Chondrocyte (in vitro differentiated cells): Measurements from ENCODE around the gene RPS19. TPM values are rescaled to one million over a fixed set of nuclear protein-coding genes. Genes with fewer than 3 reads are reported as not detected.
"Not testable (repeated sequence)": the region's sequence is repeated elsewhere in the genome, so short reads cannot be mapped to it uniquely, and the experiment has no call there.

Experiments
- DNase-seq: peaks from one replicate; pipeline ENCODE4 v3.0.0; 2021; ENCODE audit warnings: mixed read lengths, low spot score
- H3K27ac Mint-ChIP-seq: one replicate; pipeline ENCODE4 v1.8.0; 2021; ENCODE audit warnings: mild to moderate bottlenecking, moderate library complexity, mixed read lengths; ENCODE audit not compliant: unreplicated experiment
- H3K27me3 Mint-ChIP-seq: 2 replicates; pipeline ENCODE4 v1.8.0; 2021; ENCODE audit warnings: low read depth, mixed read lengths
- H3K36me3 Mint-ChIP-seq: 2 replicates; pipeline ENCODE4 v1.8.0; 2021; ENCODE audit warnings: low read depth, mixed read lengths
- H3K4me1 Mint-ChIP-seq: 2 replicates; pipeline ENCODE4 v1.8.0; 2021; ENCODE audit warnings: low read depth, mild to moderate bottlenecking, mixed read lengths
- H3K4me3 Mint-ChIP-seq: one replicate; pipeline ENCODE4 v1.8.0; 2021; ENCODE audit warnings: mild to moderate bottlenecking, moderate library complexity, mixed read lengths; ENCODE audit not compliant: unreplicated experiment
- H3K9me3 Mint-ChIP-seq: 2 replicates; pipeline ENCODE4 v1.8.0; 2021; ENCODE audit warnings: low read depth, mixed read lengths
- CTCF ChIP-seq: fragments of 200-600 bp; sonication (generic); IDR thresholded peaks from 2 replicates; pipeline ENCODE4 v1.5.0; 2021; ENCODE audit warnings: antibody characterized with exemption, mild to moderate bottlenecking, moderate library complexity
- total RNA-seq: library from RNA; stranded (reverse); gene quantifications from 3 replicates; pipeline ENCODE4 v1.2.1, GENCODE V29; 2021

Gene RPS19
- total RNA-seq, 1 donor from 2014 or later = 1,457 TPM

- DNase-seq = no peak
- Mint-ChIP-seq H3K27me3 (no peaks in the 10 kb centered on the region), H3K36me3 (peaks cover 22% of the 10 kb centered on the region), H3K4me1 (peaks cover 2% of the 10 kb centered on the region), H3K27ac (peak overlapping the region; percentile 2), H3K9me3 (no peaks in the 10 kb centered on the region), H3K4me3 (no peak overlapping the region)
- TF ChIP-seq CTCF = peak; percentile 79
Measured at GRCh38 chr19:41872775-41873647, 13.0 kb downstream of the RPS19 start.

GRCh38 chr19:41875973-41876372 lies 15.9 kb downstream of the RPS19 start:
- H3K36me3 Mint-ChIP-seq, H3K27ac Mint-ChIP-seq, H3K27me3 Mint-ChIP-seq, H3K4me1 Mint-ChIP-seq, DNase-seq, H3K9me3 Mint-ChIP-seq, H3K4me3 Mint-ChIP-seq: not testable (repeated sequence)

- no peak for TF ChIP-seq CTCF
- DNase-seq = no peak
- Mint-ChIP-seq H3K4me3 (no peak within 1 kb of the TSS), H3K27ac (no peak within 1 kb of the TSS), H3K9me3 (no peaks in the 10 kb centered on the region), H3K27me3 (no peaks in the 10 kb centered on the region), H3K36me3 (no peaks in the 10 kb centered on the region), H3K4me1 (peaks cover under 1% of the 10 kb centered on the region)
Measured at GRCh38 chr19:41876847-41877832, 17.1 kb downstream of the RPS19 start, which contains the start of gene CD79A. CD79A (plus strand) TSS chr19:41877279; CDS start chr19:41877305, 26 bp downstream.

GRCh38 chr19:41877916-41878905 lies 18.2 kb downstream of the RPS19 start:
- Mint-ChIP-seq H3K27ac (no peak overlapping the region), H3K27me3 (no peaks in the 10 kb centered on the region), H3K4me3 (no peak overlapping the region), H3K9me3 (no peaks in the 10 kb centered on the region), H3K4me1 (peaks cover 6% of the 10 kb centered on the region), H3K36me3 (no peaks in the 10 kb centered on the region)
- DNase-seq = no peak
- no peak for TF ChIP-seq CTCF

GRCh38 chr19:41879080-41879479 lies 19.0 kb downstream of the RPS19 start:
- H3K36me3 Mint-ChIP-seq = no peaks in the 10 kb centered on the region
- peaks cover 6% of the 10 kb centered on the region for H3K4me1 Mint-ChIP-seq
- no peak overlapping the region for H3K27ac Mint-ChIP-seq
- no peak for TF ChIP-seq CTCF
- H3K27me3 Mint-ChIP-seq = no peaks in the 10 kb centered on the region
- DNase-seq = no peak
- H3K9me3 Mint-ChIP-seq = no peaks in the 10 kb centered on the region
- H3K4me3 Mint-ChIP-seq = no peak overlapping the region
